ENCODE results near the gene RBL2. TPM values are rescaled to one million over a fixed set of nuclear protein-coding genes. Genes with fewer than 3 reads are reported as not detected.
A peak's percentile ranks its signal among the peaks of the same experiment; 100 is the strongest.

The RBL2 gene
- total and polyA plus RNA-seq, 2 of the 13 experiments (the other 11 are each of a cell fraction or from before 2014, with no cell fraction given), result 41.2 to 60.9 TPM

- TF ChIP-seq GMEB2 (CRISPR knock-in tag; IDR thresholded peaks at IDR 0.05; ENCODE audit: low read depth) (no peak), ZNF260 (CRISPR knock-in tag; IDR thresholded peaks at IDR 0.05; ENCODE audit: borderline replicate concordance, low read depth) (no peak; the same call in 1 of the 2 replicates), MEIS2 (CRISPR knock-in tag; IDR thresholded peaks at IDR 0.05) (peak; percentile 74; the same call in 1 of the 2 replicates), BRCA1 (CRISPR knock-in tag; IDR thresholded peaks at IDR 0.05) (0 out of 2 replicates have a peak, but pooled peaks have one; percentile 51), ZNF768 (CRISPR knock-in tag; IDR thresholded peaks at IDR 0.05) (peak; percentile 25; the same call in 1 of the 2 replicates), ZBTB7A (CRISPR knock-in tag; IDR thresholded peaks at IDR 0.05) (peak; percentile 68; the same call in 1 of the 2 replicates), SAP130 (CRISPR knock-in tag; IDR thresholded peaks at IDR 0.05; ENCODE audit: low read depth) (peak; percentile 92), GABPB1 (CRISPR knock-in tag; IDR thresholded peaks at IDR 0.05) (peak; percentile 13; the same call in 1 of the 2 replicates), BCLAF1 (IDR thresholded peaks at IDR 0.05) (no peak), ZNF784 (CRISPR knock-in tag; IDR thresholded peaks at IDR 0.05; ENCODE audit: borderline replicate concordance) (no peak), PBX2 (CRISPR knock-in tag; IDR thresholded peaks at IDR 0.05) (no peak; the same call in 1 of the 2 replicates), ZNF121 (CRISPR knock-in tag; IDR thresholded peaks at IDR 0.05) (peak; percentile 5; the same call in 1 of the 2 replicates), POLR2A (IDR thresholded peaks at IDR 0.05; ENCODE audit: insufficient read depth in 1 of 2, low read depth in 2 of 2, low read length in 2 of 2) (peak; percentile 57 to 72; a peak in 3 of 4 replicates), MLX (CRISPR knock-in tag; IDR thresholded peaks at IDR 0.05) (peak; percentile 82), IRX3 (CRISPR knock-in tag; IDR thresholded peaks at IDR 0.05; ENCODE audit: borderline replicate concordance, low read depth) (no peak), E2F1 (CRISPR knock-in tag; IDR thresholded peaks at IDR 0.05) (no peak), MATR3 (CRISPR knock-in tag; IDR thresholded peaks at IDR 0.05) (no peak), SP140L (CRISPR knock-in tag; IDR thresholded peaks at IDR 0.05; ENCODE audit: borderline replicate concordance) (no peak; the same call in 1 of the 2 replicates), CENPBD1 (CRISPR knock-in tag; IDR thresholded peaks at IDR 0.05; ENCODE audit: borderline replicate concordance, low read depth) (no peak), ZNF549 (CRISPR knock-in tag; IDR thresholded peaks at IDR 0.05) (no peak), POLR2AphosphoS5 (IDR thresholded peaks at IDR 0.05; ENCODE audit: low read depth, low read length) (no peak)
Measured at GRCh38 chr16:53511403-53512280, 77.4 kb downstream of the RBL2 start (continued).

All from HepG2 (cell line).